ENCODE results near the gene TCOF1.

Gene TCOF1

DNA sequence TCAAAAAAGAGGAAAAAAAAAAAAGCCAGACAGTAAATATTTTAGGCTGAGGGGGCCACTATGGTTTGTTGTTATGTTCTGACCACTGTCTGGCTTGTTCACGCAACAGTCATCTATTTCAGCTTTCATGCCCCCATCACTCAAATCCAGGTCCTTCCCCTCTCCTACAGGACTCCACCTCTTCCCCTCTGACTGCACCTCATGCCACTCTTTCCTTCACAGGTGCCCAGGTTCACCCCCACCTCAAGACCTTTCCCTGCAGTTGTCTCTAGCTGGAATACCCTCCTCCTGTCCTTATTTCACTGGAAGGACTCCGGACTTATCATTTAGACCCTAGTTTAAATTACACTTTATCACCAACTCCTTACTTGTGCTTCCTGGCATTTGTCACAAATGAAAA is 88.6 kb downstream of the TCOF1 start:
- no peak for DNase-seq (ENCODE audit: low read depth in 2 of 2, low spot score in 1 of 2)

GRCh38 chr5:150446583-150446982 is 89.1 kb downstream of the TCOF1 start:
- no peak for DNase-seq (ENCODE audit: low read depth in 2 of 2, low spot score in 1 of 2)

- DNase-seq (ENCODE audit: low read depth in 2 of 2, low spot score in 1 of 2): no peak
Observed at GRCh38 chr5:150447188-150447587, 89.7 kb downstream of the TCOF1 start.

DNA sequence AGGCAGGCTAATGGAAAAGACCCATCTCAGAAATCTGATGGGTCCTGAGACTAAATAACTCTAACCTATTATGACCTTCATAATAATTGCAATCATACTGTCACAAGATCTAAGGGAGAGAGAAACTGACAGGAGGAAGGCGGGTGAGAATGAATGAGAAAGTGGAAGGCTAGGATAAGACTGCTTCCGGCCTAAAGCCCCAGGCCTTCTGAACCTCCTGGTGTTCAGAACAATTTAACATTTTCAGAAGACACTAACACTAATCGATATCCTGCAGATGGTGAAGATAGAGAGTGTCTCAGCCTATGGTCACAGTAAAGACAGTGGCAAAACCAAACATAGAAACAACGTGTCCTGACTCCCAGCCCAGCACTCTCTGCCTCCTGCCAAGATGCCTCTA is 90.8 kb downstream of the TCOF1 start:
- DNase-seq (ENCODE audit: low read depth in 2 of 2, low spot score in 1 of 2): no peak

- DNase-seq (ENCODE audit: low read depth in 2 of 2, low spot score in 1 of 2): no peak
Observed at GRCh38 chr5:150448952-150449516, 91.5 kb downstream of the TCOF1 start.

Data from stimulated activated CD8-positive, alpha-beta memory T cell treated with anti-CD3 and anti-CD28 coated beads, Interleukin-4, amount 100 ng/mL, for 1 hour (primary cell).